SK-N-MC (cell line): ENCODE data around the gene PTPRO.

Experiments
- DNase-seq: peaks from one replicate; pipeline ENCODE4 v3.0.0-alpha.2; 2011; ENCODE audit warnings: low read depth, low spot score
- H3K27ac ChIP-seq: fragments of 200-600 bp; sonication (generic); 2 replicates; pipeline ENCODE4 v1.5.1; 2016; ENCODE audit warnings: mixed run types
- H3K36me3 ChIP-seq: fragments of 200-600 bp; sonication (generic); 2 replicates; pipeline ENCODE4 v1.6.1; 2017; ENCODE audit warnings: antibody characterized with exemption, low read length, mixed read lengths; ENCODE audit not compliant: insufficient read depth
- H3K4me3 ChIP-seq: fragments of 200-600 bp; sonication (generic); 2 replicates; pipeline ENCODE4 v1.5.1; 2016
- H3K9ac ChIP-seq: fragments of 200-600 bp; sonication (generic); 2 replicates; pipeline ENCODE4 v1.8.0; 2017; ENCODE audit warnings: mixed run types, mixed read lengths; ENCODE audit not compliant: insufficient read length
- H3K9me3 ChIP-seq: fragments of 200-600 bp; sonication (generic); 2 replicates; pipeline ENCODE4 v1.6.1; 2017; ENCODE audit warnings: low read depth, mild to moderate bottlenecking, antibody characterized with exemption, low read length, moderate library complexity, mixed read lengths
- EZH2 ChIP-seq: fragments of 200-600 bp; sonication (generic); IDR thresholded peaks from one replicate; pipeline ENCODE4 v1.6.1; 2017; ENCODE audit warnings: antibody characterized with exemption
- FOXP2 ChIP-seq: optimal IDR thresholded peaks from 2 replicates; pipeline ENCODE3; 2011; ENCODE audit warnings: mild to moderate bottlenecking, moderate library complexity; ENCODE audit not compliant: insufficient read depth; ENCODE audit errors: extremely low read length, control extremely low read depth
- POLR2AphosphoS5 ChIP-seq: IDR thresholded peaks from 2 replicates; pipeline ENCODE4 v1.6.1; 2012; ENCODE audit warnings: mild to moderate bottlenecking, low read depth, low read length, borderline replicate concordance

The PTPRO gene

DNA sequence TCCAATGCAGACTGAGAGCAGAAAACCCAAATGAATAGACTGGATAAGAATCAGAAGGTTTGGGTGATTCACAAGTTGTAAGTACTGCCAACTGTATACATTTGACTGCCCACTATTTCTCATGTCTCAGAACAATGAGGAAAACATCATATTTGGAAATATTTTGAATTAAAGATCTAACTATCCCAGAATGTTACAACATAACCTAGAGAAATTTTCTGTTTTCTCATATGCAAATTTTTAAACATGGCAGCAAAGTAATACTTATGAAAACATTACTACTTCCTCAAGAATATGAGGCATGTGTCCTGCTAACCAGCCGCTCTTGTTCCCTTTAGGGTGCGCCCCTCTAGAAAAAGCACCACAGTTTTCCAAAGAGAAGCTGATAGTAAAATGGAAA is 179.9 kb downstream of the PTPRO start:
- H3K9me3 ChIP-seq, result no peaks in the 10 kb centered on the region
- no peak overlapping the region for H3K9ac ChIP-seq
- TF ChIP-seq FOXP2 (no peak), EZH2 (no peak), POLR2AphosphoS5 (no peak)
- no peak for DNase-seq
- no peak overlapping the region for H3K27ac ChIP-seq
- H3K36me3 ChIP-seq, result no peaks in the 10 kb centered on the region
- H3K4me3 ChIP-seq, result no peak overlapping the region; the same call in 1 of the 2 replicates

DNA sequence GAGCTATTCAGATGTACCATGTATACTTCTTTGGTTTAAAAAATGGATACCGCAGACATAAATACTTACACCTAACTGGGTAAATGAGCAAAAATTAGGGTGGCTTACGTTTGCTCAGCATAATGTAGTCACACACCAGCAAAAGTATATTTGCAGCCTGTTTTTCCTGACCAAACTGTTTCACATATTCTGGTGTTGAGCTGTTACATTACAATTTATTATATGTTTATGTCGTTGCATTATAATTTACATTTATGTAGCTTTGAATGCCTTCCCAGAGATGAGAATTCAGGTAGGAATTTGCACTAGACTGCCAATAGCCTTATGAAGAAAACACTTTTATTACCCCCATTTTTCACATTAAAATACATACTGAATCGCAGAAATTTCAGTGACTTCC is 183.3 kb downstream of the PTPRO start:
- H3K27ac ChIP-seq, result no peak overlapping the region
- no peak for DNase-seq
- H3K4me3 ChIP-seq, result no peak overlapping the region
- TF ChIP-seq FOXP2, result no peak
- TF ChIP-seq POLR2AphosphoS5, result no peak
- no peak for TF ChIP-seq EZH2
- no peaks in the 10 kb centered on the region for H3K9me3 ChIP-seq
- H3K9ac ChIP-seq, result no peak overlapping the region
- H3K36me3 ChIP-seq, result no peaks in the 10 kb centered on the region

DNA sequence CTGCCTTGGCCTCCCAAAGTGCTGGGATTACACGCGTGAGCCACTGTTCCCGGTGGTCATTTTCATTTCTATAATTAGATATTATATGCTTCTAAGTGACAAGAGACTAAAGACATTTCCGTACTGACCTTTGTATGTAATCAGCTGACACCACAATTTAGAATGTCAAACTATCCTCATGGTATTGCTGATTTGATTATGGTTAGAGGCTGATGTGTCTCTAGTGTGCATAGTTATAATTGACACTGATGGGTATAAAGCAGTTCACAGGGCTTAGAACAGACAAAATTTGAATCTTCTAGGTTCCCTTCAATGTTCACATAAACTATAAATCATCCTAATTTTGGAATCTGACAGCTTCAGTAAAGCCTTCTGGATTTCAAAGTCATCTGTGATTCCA is 192.7 kb downstream of the PTPRO start:
- Histone ChIP-seq H3K9me3 (no peaks in the 10 kb centered on the region), H3K9ac (no peak overlapping the region), H3K4me3 (no peak overlapping the region), H3K36me3 (no peaks in the 10 kb centered on the region), H3K27ac (no peak overlapping the region)
- TF ChIP-seq POLR2AphosphoS5 (no peak), FOXP2 (no peak), EZH2 (no peak)
- no peak for DNase-seq

DNA sequence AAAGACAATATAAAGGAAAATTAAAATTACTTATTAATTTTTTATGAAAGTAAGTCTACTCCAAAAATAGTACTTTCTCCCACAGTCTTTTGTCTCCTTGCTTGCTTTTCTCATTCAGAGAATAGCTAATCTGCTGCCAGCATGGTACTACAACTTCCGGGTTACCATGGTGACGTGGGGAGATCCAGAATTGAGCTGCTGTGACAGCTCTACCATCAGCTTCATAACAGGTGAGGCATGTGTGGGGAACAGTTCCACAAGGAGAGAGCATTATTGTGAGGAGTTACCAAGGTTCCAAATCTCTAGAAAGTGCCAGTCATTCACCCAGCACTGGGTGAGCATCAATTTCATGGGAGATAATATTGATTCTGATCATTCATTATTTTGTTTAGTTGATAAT is 197.8 kb downstream of the PTPRO start:
- H3K9ac ChIP-seq, result no peak overlapping the region
- H3K9me3 ChIP-seq, result no peaks in the 10 kb centered on the region
- TF ChIP-seq FOXP2, result no peak
- TF ChIP-seq POLR2AphosphoS5, result no peak
- no peak for TF ChIP-seq EZH2
- no peak for DNase-seq
- H3K27ac ChIP-seq, result no peak overlapping the region
- no peaks in the 10 kb centered on the region for H3K36me3 ChIP-seq
- H3K4me3 ChIP-seq, result no peak overlapping the region

DNA sequence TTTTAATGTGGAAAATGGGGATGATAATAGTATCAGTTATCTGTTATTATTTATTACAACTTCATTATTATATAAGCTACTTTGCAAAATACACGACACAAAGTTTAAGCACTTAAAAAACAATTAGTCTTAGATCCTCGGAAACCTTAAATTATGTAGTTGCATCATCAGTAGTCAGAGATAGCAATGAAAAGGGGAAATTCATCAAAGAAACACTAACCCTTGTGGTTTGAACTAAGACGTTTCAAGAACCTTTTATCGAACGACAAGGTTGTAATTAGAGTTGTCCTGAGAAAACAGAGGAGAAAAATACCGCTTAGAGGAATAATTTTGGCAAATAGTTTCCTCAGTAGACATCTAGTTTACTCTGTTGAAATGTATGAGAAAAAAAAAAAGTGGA is 198.5 kb downstream of the PTPRO start:
- Histone ChIP-seq H3K27ac (no peak overlapping the region), H3K36me3 (no peaks in the 10 kb centered on the region), H3K9me3 (no peaks in the 10 kb centered on the region), H3K4me3 (no peak overlapping the region), H3K9ac (no peak overlapping the region)
- TF ChIP-seq POLR2AphosphoS5, result no peak
- no peak for TF ChIP-seq FOXP2
- TF ChIP-seq EZH2, result no peak
- DNase-seq, result no peak

DNA sequence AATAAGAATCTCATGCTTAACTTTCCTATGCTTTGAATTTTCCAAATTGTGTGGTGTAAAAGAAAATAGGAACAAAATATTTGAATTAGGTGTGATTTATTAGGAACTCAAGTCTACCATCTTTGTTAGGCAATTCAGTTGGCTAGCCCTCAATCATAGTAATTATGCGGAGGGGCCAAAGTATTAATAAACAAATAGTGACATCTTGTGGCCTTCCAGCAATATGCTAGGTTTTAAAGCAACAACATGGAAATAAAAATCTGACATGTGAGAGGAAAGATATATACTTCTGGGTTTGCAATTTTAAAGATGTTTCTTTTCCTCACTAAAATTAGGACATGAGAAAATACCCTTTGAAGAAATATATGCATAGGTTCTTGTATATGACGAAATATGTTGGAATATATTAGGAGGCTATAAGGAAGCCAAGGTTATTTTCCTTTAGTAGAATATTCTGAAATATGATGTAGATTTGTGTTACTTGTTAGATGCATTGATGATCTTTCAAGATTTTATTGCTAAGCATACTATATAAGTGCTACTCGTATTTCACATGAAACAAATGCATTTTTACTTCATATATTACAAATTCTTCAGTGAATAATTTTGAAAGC is 200.4 kb downstream of the PTPRO start:
- TF ChIP-seq EZH2 (no peak), POLR2AphosphoS5 (no peak), FOXP2 (no peak)
- Histone ChIP-seq H3K9me3 (no peaks in the 10 kb centered on the region), H3K36me3 (no peaks in the 10 kb centered on the region), H3K4me3 (no peak overlapping the region), H3K9ac (no peak overlapping the region), H3K27ac (no peak overlapping the region)
- no peak for DNase-seq

DNA sequence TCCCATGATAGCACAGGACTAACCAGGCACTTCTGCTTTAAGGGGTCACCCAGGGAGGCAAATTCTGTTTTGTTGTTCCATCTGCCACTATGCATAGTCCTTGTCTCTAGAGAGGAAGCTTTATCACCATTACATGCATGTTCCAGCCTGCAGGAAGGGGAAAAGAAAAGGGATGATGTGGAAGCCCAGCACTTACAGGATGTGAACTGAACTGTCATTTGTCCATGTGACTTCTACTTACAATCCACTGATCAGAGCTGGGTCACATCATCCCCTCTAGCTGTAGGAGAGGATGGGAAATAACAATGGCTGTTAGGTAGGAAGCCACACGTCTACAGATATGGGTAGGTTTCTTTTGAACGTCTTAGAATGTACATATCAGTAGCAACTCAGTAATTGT is 203.1 kb downstream of the PTPRO start:
- no peak overlapping the region for H3K27ac ChIP-seq
- H3K9ac ChIP-seq, result no peak overlapping the region
- H3K9me3 ChIP-seq, result no peaks in the 10 kb centered on the region
- no peak overlapping the region for H3K4me3 ChIP-seq
- no peak for DNase-seq
- TF ChIP-seq EZH2 (no peak), POLR2AphosphoS5 (no peak), FOXP2 (no peak)
- H3K36me3 ChIP-seq, result no peaks in the 10 kb centered on the region

DNA sequence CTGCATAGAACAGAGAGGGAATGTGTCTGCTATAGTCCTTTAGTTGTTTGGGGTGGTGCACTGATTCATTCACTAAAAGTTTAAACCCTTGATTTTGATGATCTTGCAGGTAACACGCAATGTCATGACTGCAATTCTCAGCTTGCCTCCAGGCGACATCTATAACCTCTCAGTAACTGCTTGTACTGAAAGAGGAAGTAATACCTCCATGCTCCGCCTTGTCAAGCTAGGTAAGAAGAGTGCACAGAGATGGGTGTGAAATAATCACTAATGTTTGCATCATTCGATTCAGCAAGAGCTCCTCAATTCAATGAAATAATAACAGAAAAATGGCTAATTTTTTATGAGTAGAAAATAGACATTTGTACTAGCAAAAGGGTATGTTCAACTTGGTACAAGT is 203.7 kb downstream of the PTPRO start:
- no peak overlapping the region for H3K4me3 ChIP-seq

DNA sequence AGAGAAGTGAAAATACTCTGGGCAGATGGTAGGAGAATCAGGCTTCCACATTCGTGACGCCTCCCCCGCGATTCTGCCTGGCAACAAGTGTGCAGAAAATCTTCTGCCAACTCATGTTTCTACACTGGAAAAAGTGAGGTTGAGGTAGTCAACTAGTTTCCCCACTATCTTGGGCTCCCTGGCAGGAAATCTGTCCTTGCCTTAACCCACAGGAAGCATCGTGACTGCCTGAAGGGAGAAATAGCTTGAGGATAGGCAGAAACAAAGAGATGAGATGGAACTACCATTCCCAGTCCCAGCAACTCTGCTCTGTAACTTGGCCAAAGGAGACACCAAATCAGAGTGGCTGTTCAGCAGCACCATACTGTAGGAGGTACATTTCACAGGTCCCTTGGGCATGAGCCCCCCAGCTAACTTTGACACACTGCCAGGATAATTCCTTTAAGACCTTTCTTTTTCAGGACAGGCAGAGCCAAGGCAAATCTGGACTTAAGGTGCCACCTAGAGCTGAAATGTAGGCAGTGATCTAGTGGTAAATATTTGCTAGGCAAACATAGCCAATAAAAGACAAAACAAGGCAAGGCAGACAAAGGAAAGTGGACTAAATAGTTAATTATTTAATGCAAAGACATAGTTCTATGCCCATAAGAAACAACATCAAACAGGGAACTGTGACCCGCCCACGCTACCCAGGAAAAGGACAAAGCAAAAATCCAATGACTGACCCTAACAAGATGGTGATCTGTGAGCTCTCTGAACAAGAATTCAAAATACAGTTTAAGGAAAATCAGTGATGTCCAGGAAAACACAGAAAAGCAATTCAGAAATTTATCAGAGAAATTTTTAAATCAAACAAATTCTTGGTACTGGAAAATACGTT is 205.1 kb downstream of the PTPRO start:
- TF ChIP-seq EZH2 (no peak), FOXP2 (no peak), POLR2AphosphoS5 (no peak)
- Histone ChIP-seq H3K4me3 (no peak overlapping the region), H3K9ac (no peak overlapping the region)

More for the DNA sequence above, 203.7 kb downstream of the PTPRO start:
- Histone ChIP-seq H3K36me3 (no peaks in the 10 kb centered on the region), H3K27ac (no peak overlapping the region), H3K9ac (no peak overlapping the region), H3K9me3 (no peaks in the 10 kb centered on the region)
- DNase-seq, result no peak
- TF ChIP-seq FOXP2, result no peak
- TF ChIP-seq EZH2, result no peak
- no peak for TF ChIP-seq POLR2AphosphoS5

More for the DNA sequence above, 205.1 kb downstream of the PTPRO start:
- Histone ChIP-seq H3K27ac (no peak overlapping the region), H3K36me3 (no peaks in the 10 kb centered on the region), H3K9me3 (no peaks in the 10 kb centered on the region)
- DNase-seq, result peak; percentile 26
